GM13977 (cell line): ENCODE data around the gene COL4A5.
"Not testable (repeated sequence)": the region's sequence is repeated elsewhere in the genome, so short reads cannot be mapped to it uniquely, and the experiment has no call there.

ENCODE experiments used
- DNase-seq: peaks from one replicate; pipeline ENCODE4 v3.0.0; 2012; ENCODE audit warnings: low spot score
- CTCF ChIP-seq: IDR thresholded peaks from 2 replicates; pipeline ENCODE4 v1.5.1; 2012; ENCODE audit warnings: mild to moderate bottlenecking, control low read depth; ENCODE audit not compliant: insufficient read depth; ENCODE audit errors: extremely low read depth, missing control alignments
- in situ Hi-C: fragments of 300-500 bp; cut with MboI; formaldehyde crosslinking; loops from one replicate; pipeline ENCODE4 v1.12.0; 2022; ENCODE audit warnings: low sequenced_read_pairs, low pct_unique_long_range_greater_than_20kb, mixed read lengths, inconsistent platforms; ENCODE audit not compliant: unreplicated experiment

Gene COL4A5

GRCh38 chrX:108473979-108474378 lies 34.3 kb downstream of the COL4A5 start:
- no peak for TF ChIP-seq CTCF
- DNase-seq: no peak
- in situ Hi-C loops: no loop called here

- DNase-seq, in situ Hi-C loops: not testable (repeated sequence)
Observed at GRCh38 chrX:108481528-108481927, 41.9 kb downstream of the COL4A5 start.

- no peak for DNase-seq
- in situ Hi-C loops: no loop called here
- no peak for TF ChIP-seq CTCF
Observed at GRCh38 chrX:108484251-108484650, 44.6 kb downstream of the COL4A5 start.

- DNase-seq: no peak
- TF ChIP-seq CTCF: no peak
- in situ Hi-C loops: no loop called here
Observed at GRCh38 chrX:108485960-108486359, 46.3 kb downstream of the COL4A5 start.

- TF ChIP-seq CTCF: no peak
- in situ Hi-C loops: no loop called here
- no peak for DNase-seq
Observed at GRCh38 chrX:108494406-108495090, 54.9 kb downstream of the COL4A5 start.

- DNase-seq: no peak
- TF ChIP-seq CTCF: no peak
- in situ Hi-C loops: no loop called here
Observed at GRCh38 chrX:108511721-108512120, 72.1 kb downstream of the COL4A5 start.

GRCh38 chrX:108516184-108516583 lies 76.5 kb downstream of the COL4A5 start:
- DNase-seq: no peak
- TF ChIP-seq CTCF: no peak
- in situ Hi-C loops: no loop called here
